NCI-H460 (cell line): ENCODE data around the gene MYOM1. TPM values are rescaled to one million over a fixed set of nuclear protein-coding genes. Genes with fewer than 3 reads are reported as not detected.

Experiments
- DNase-seq: peaks from one replicate; pipeline ENCODE4 v3.0.0-alpha.2; 2016; ENCODE audit warnings: low read depth; ENCODE audit errors: extremely low read depth
- total RNA-seq: library from RNA; depleted of rRNA; stranded (reverse); fragments of >200 nt; shearing (Covaris generic); gene quantifications from 2 replicates; pipeline ENCODE4 v1.2.3, GENCODE V29; 2014

Gene MYOM1
- total RNA-seq, 1 experiment from 2014 or later = 0.10 TPM

DNA sequence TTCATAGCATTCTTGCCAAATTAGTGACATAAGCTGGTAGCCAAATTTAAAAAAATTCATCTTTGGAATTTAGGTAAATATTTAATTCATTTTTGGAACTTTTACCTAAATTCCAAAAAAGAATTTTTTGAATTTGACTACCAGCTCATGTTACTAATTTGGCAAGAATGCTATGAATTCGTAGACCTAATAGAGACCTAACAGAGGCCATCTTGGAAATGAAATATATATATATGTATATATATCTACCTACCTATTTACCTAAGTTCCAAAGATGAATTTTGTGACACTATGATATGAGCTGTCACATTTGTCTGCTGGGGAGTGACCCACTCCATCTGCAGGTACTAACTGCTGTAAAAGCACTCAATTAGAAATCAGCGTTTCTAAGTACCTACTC lies 65.6 kb downstream of the MYOM1 start:
- no peak for DNase-seq

DNA sequence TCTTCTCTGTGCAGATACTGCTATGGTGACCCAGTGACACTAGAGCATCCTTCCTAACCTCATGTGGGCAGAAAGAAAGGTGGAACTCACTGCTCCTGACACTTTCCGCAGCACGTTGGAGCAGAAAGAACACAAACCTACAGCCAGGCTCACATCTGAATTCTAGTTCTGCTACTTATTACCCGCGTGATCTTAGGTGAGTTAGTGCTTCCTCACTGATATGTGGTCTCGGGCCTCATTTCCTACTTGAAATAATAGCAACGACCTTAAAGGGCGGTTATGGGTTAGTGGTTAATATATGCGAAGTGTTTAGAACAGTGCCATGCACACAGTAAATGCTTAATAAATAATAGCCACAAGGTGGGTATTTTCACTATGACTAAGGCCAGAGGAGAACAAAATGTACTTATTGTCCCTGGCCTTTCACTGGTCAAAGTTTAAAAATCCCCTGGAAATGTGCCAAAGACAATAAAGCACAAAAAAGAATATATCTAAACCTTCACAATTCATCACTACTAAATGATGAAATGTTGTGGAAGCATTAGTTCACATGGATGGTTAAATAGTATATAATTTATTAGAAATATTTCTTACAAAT lies 66.6 kb downstream of the MYOM1 start:
- DNase-seq = no peak

DNA sequence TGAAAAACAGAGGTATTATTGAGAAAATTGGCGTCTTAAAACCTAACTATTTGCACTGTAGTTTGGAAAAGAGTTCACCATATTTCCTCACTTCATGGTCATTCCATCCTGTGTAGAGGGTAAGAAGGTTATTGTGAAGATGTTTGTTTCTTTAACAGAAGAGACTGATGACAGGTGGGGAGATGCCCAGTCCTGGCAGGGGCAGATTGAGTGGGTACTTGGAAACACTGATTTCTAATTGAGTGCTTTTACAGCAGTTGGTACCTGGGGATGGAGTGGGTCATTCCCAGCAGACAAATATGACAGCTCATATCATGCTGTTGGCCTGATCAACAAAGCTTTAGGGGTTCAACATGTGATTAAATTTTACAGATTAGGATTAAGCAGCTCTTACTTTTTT lies 67.5 kb downstream of the MYOM1 start:
- no peak for DNase-seq

DNA sequence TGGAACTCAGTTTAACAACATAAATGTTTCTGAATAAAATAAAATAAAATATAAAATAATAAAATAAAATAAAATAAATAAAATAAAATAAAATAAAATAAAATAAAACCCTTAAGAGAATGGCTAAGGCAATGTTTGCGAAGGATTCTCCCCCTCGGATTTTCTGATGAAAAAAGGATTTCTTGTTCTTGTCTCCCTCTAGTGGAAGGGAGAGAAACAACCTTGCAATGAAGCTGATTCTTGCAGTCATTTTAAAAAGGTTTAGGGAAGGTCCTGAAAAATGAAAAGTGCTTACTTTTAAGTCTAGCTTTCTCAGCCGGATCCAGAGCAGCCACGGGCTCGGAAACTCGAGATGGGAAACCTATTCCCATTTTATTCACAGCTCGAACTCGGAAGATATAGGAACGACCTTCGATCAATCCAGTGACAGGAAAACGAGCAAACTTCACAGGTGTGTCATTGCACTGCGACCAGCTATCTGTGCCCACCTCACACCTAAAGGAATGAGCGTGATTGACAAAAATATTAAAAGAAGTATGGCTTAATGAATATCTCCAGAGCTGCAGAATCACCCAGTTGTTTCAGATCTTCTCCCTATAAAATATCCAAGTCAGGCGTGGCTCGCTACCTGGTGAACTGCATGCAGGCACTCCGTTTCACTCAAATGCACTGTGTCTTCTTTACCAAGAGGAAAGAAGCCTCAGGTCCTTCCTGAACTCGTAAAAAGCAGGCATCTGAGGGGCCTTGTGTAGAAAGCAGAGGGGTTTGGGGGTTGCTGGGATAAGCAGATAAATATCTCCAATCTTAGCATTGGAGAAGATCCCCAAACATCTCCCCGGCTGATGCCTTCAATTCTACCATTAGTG lies 68.1 kb downstream of the MYOM1 start:
- peak; percentile 23 for DNase-seq

DNA sequence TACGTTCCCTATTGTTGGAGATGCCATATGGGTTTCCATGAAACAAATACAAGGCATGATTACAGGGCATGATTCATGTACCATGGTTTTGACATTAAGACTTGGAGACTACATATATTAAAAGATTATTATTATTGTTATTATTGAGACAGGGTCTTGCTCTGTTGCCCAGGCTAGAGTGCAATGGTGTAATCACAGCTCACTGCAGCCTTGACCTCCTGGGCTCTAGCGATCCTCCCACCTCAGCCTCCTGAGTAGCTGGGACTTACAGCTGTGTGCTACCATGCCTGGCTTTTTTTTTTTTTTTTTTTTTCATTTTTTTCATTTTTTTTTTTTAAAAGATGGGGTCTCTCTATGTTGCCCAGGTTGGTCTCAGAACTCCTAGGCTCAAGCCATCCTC lies 69.1 kb downstream of the MYOM1 start:
- DNase-seq = no peak

DNA sequence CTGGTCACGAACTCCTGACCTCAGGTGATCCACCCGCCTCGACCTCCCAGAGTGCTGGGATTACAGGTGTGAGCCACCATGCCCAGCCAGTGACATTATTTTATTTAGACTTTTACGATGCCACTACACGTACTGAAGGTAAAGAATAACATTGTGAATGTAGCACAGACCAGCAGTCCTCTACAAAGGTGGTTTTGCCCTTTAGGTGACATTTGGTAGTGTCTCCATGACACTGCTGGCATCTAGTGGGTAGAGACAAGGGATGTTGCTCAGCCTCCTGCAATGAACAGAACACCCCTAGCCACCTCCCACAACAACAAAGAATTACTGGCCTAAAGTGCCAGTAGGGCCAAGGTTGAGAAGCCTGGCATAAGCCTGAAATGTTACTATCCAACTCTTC lies 69.5 kb downstream of the MYOM1 start:
- no peak for DNase-seq

DNA sequence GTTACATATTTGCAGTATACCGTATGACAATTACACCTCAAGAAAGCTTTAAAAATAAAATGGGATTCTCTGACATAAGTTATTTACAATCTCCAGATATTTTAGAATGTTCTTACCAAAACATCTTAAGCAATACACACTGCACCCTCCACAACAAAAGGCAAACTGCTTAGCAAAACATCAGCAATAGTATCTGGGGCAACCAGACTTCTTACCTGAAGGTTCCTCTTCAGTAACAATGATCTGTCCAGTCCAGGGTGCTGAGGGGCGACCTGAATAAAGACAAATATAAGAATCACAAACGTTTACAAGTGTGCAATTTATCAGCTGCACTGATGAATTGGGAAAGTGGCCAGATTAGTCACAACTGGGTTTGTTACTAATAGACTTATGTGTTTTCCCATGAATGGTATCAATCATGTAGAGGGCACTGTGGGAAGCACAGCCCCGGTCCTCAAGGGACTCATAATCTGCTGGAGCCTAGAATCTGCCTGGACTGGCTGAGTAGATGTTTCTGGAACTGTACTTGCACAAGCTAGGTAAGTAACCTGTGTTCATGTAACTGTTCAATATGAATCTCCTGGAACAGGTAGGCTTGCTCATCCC lies 70.7 kb downstream of the MYOM1 start:
- DNase-seq = no peak

DNA sequence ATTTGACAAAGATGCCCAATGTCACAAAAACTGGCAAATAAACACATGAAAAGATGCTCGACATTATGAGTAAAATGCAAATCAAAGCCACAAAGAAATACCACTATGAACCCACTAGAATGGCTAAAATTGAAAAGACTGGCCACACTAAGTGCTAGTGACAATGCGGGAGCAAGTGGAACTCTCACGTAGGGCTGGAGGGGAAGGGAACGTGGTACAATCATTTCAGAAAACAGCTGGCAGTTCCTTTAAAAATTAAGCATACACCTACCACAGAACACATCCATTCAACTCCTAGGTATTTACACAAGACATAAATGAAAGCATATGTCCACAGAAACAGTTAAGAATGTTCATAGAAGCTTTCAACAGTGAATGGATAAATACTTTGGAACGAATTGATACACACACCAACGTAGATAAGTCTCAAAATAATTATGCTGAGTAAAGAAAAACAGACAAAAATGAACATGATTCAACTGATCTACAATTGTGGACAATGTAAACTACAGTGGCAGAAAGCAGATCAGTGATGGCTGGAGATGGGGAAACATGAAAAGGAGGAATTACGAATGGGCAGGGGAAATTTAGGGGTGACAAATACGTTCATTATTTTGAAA lies 71.7 kb downstream of the MYOM1 start:
- no peak for DNase-seq

DNA sequence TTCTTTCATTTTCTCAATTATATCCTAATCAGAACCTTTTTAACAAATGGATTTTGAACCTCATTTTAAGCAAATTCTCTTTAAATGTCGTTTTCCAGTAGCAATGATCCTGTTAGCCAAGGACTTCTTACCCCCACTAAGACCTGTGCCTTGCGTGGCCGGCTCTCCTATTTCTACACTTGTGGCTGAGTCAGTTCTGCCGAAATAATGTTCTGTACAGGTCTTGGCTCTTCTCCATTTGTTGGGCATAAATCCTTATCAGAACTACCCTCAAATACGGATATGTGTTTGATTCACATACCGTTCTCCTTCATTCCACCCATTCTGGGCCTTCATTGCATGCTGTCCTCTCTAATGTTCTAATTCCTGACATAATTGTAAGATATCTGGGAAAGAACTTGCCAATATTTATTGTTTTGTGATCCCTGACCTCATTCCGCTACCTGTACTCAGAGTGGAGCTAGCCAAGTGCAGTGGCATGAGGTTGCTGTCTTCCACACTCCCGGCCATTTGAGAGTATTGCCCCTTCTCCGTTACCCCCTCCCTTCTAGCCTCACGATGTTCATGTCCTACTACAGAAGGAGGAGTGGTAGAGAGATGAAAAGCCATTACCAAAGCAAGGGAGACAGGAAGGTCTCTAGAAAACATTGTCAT lies 78.7 kb downstream of the MYOM1 start:
- no peak for DNase-seq

DNA sequence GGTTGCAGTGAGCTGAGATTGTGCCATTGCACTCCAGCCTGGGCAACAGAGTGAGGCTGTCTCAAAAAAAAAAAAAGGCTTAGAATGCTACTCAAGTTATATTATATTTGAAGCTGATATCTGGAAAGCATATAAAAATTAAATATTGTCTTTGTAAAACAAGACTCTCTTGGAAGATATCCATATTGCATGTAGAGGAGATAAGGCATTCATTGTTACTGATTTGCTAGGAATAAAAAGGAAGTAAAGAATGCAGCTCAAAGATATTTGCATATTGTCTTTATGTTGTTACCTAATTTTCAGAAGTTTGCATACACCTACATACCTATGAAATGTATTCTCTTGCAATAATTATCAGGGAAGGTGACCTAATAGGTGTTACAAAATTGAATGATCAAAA lies 79.4 kb downstream of the MYOM1 start:
- no peak for DNase-seq

DNA sequence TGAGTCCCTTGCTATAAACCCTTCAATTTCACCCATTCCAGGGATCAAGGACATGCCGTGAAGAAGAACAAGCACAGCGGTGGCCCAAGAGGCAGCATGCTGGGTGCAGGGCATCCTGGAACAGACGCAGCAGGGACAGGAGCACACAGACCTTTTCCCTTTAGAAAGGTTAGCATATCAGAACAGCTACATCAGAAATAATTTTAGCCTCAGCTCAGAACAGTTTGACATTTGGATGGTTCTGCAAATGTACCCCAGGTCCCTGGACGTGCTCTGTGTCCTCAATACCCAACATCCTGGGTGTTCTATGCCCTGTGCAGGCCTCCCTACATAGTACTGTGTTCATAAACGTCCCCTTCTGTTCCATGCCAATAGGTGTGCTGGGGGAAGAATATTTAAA lies 80.4 kb downstream of the MYOM1 start:
- no peak for DNase-seq

DNA sequence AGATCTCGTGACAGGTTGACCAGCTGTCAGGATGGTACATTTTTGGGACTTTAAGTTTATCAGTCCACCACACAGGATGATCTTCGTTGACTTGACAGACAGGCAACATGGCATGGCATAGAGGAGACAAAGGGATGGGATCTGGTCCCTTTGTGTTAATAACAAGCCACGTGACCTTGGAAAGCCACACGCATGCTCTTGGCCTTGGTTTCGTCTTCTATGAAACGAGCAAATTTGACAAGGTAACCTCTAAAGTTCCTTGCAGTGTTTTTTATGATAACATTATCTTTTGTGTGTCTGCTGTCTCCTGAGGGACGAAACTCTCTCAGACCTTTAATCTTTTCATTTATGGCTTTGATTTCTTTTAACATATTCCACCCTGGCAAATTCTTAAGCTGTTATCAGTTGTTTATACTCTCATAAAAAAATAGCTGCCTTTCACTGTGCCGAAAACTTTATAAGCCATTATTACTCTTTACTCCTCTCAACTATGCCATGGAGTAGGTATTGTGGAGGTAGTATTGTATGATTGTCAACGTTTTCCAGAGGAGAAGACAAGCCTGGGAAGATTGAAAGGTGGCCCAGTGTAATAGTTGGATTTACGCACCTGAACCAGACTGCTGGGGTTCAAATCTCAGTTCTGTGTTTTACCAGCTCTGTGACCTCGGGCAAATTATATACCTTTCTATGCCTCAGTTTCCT lies 81.3 kb downstream of the MYOM1 start:
- no peak for DNase-seq

DNA sequence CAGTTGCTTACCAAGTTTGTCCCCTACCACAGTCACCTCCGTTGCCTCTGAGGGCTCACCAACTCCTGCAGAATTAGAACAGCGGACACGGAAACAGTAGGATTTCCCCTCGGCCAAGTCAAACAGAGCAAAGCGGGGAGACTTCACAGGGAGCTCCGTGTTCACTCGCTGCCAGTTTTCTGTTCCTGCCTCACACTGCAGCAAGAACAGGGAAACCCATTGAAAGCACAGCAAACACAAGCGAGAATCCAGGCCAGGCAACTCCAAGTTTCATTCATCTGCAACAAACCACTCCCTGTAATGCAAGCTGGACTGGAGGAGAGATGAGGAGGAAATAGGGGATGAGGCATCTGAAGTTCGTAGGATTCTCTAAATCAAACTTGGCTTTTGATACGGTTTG lies 84.2 kb downstream of the MYOM1 start:
- no peak for DNase-seq

DNA sequence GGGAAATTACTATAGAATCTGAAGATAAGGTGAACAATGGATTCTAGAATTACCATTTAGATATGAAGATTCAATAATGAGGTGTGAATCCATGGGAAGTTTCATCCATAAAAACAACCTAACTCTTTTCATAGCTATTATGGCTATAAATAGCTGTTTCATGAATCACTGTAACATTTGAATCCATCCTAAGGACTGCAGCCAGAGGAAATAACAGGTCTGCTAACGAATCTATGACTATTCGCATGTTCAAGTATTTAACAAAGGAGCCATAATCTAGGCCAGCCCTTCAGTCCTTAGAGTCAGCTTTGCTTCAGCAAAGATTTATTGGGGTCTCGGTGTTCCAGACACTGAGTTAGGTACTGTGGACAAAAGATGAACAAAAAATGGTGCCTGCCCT lies 87.1 kb downstream of the MYOM1 start:
- no peak for DNase-seq

DNA sequence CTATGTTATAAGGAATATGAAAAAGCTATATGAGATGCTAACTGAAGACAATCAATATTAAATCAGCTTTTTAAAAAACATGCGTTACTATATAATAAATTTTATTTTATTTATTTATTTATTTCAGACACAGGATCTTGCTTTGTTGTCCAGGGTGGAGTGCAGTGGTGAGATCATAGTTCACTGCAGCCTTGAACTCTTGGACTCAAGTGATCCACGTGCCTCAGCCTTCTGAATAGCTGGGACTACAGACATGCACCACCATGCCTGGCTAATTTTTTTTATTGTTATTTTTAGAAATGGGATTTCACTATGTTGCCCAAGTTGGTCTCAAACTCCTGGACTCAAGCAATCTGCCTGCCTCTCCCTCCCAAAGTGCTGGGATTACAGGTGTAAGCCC lies 89.4 kb downstream of the MYOM1 start:
- DNase-seq = no peak

DNA sequence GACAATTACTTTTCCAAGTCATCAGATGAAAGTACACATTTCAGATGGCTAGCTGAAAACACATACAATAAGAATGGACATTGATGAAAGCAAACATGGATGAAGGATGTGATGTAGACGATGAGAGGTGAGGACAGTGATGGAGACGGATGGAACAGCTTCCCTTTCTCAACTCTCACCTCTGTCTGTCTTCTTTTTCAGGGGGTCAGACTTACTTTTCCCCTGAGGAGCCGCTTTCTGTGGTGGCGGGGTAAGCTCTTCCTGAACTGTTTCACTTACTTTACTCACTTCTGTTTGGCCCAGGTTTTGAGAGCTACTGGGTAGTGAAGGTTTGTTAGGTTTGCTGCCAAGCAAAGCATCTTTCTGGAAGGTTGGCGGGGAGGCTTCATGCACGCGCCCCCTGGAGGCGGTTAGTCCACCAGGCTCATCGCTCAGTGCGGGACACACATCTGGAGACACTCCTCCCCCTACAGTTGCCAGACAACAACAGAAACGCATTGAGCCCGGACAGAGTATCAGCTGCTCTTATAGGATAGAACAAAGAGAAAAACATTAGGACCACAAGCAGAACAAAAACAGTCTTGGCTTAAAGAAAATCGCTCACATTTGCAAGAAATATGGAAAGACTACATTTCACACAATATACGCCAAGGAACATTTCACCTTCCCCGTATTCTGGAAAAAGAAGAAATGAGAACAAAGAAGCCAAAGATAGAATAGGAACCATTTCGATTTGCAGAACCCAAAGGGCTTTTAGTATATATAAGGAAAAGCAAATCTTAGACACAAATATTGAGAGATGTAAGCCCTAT lies 90.5 kb downstream of the MYOM1 start:
- peak; percentile 67 for DNase-seq

DNA sequence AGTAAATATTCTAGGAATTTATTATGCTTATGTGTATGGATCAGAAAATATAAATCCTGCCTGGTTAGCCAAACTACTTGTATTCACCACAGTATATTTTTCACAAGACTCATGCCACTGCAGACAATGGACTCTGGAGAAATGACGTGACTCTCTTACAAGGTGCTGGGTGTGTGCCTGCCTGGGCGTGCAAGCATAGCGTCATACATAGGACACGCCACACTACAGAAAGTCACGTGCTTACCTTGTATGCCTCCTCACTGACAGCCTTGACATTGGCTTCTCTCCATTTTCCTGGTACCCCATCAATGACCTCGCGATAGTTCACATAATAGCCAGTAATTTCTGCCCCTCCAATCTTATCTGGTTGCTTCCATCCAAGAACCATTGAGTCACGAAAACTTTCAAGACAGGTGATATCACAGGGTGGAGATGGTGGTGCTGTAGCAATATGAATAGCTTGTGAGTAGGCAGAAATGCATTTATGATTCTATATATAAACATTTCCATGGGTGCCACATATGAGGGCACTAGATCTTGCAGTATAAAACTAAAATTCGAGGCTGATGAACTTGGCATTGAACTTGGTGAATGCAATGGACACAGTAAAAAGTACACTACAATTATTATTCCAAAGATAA lies 93.2 kb downstream of the MYOM1 start:
- DNase-seq = no peak

DNA sequence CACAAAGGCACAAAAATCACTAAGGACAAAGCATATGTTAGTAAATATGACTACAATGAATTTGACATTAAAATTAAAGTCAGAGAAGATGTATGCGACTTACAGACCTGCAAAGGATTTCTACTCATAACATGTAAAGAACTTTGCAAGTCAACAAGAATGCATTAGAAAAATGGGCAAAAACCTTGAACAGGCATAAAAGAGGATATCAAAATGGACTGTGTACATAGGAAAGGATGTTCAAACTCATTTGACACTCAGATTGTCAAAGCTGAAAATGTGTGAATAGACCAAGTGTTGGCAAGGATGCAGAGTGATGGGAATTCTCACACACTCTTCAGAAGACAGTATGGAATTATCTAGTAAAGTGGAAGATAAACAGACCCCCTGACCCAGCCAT lies 94.9 kb downstream of the MYOM1 start:
- DNase-seq = no peak

DNA sequence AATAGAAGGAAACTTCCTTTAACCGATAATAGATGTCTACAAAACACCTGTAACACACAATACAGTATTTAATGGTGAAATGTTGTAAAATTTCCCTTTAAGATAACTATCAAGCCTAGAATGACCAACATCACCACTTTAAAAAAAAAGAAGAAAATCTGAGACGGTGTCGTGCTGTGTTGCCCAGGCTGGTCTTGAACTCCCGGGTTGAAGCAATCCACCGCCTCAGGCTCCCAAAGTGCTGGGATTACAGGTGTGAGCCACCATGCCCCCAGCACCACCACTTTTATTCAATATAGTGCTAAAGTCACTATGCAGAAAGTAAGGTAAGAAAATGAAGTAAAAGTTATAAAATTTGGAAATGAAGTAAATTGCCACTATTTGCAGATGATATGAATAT lies 96.9 kb downstream of the MYOM1 start:
- no peak for DNase-seq
